Stimulated activated naive CD8-positive, alpha-beta T cell treated with anti-CD3 and anti-CD28 coated beads, Interleukin-15, Interleukin-2, amounts not matched to agents 100 ng/mL and 50 ng/mL, for 24 hours (primary cell): ENCODE measurements around the gene PDGFD.

Experiments
- H3K27ac Mint-ChIP-seq: one replicate; pipeline ENCODE4 v1.8.0; 2021; ENCODE audit warnings: mild to moderate bottlenecking, mixed read lengths
- H3K27me3 Mint-ChIP-seq: one replicate; pipeline ENCODE4 v1.8.0; 2021; ENCODE audit warnings: mixed read lengths
- H3K36me3 Mint-ChIP-seq: one replicate; pipeline ENCODE4 v1.8.0; 2021; ENCODE audit warnings: low read depth, mixed read lengths
- H3K4me1 Mint-ChIP-seq: one replicate; pipeline ENCODE4 v1.8.0; 2021; ENCODE audit warnings: low read depth, mixed read lengths
- H3K4me3 Mint-ChIP-seq: one replicate; pipeline ENCODE4 v1.8.0; 2021; ENCODE audit warnings: mild to moderate bottlenecking, mixed read lengths
- H3K9me3 Mint-ChIP-seq: one replicate; pipeline ENCODE4 v1.8.0; 2021; ENCODE audit warnings: mixed read lengths

The PDGFD gene

GRCh38 chr11:104154296-104154695, 9.7 kb downstream of the PDGFD start:
- Mint-ChIP-seq H3K27ac (no peak overlapping the region), H3K9me3 (no peaks in the 10 kb centered on the region), H3K36me3 (no peaks in the 10 kb centered on the region), H3K4me3 (no peak overlapping the region), H3K4me1 (no peaks in the 10 kb centered on the region), H3K27me3 (no peaks in the 10 kb centered on the region)

GRCh38 chr11:104152941-104153505, 10.9 kb downstream of the PDGFD start:
- no peaks in the 10 kb centered on the region for H3K4me1 Mint-ChIP-seq
- no peaks in the 10 kb centered on the region for H3K27me3 Mint-ChIP-seq
- H3K4me3 Mint-ChIP-seq = no peak overlapping the region
- H3K9me3 Mint-ChIP-seq = no peaks in the 10 kb centered on the region
- H3K27ac Mint-ChIP-seq = no peak overlapping the region
- no peaks in the 10 kb centered on the region for H3K36me3 Mint-ChIP-seq

- H3K4me3 Mint-ChIP-seq = no peak overlapping the region
- no peaks in the 10 kb centered on the region for H3K4me1 Mint-ChIP-seq
- H3K27ac Mint-ChIP-seq = no peak overlapping the region
- H3K27me3 Mint-ChIP-seq = no peaks in the 10 kb centered on the region
- H3K9me3 Mint-ChIP-seq = no peaks in the 10 kb centered on the region
- no peaks in the 10 kb centered on the region for H3K36me3 Mint-ChIP-seq
Observed at GRCh38 chr11:104151404-104152204, 12.3 kb downstream of the PDGFD start.

- H3K4me3 Mint-ChIP-seq = no peak overlapping the region
- H3K27ac Mint-ChIP-seq = no peak overlapping the region
- no peaks in the 10 kb centered on the region for H3K27me3 Mint-ChIP-seq
- H3K4me1 Mint-ChIP-seq = no peaks in the 10 kb centered on the region
- no peaks in the 10 kb centered on the region for H3K36me3 Mint-ChIP-seq
- H3K9me3 Mint-ChIP-seq = no peaks in the 10 kb centered on the region
Observed at GRCh38 chr11:104148706-104149105, 15.2 kb downstream of the PDGFD start.

- H3K4me1 Mint-ChIP-seq = no peaks in the 10 kb centered on the region
- H3K27me3 Mint-ChIP-seq = no peaks in the 10 kb centered on the region
- no peaks in the 10 kb centered on the region for H3K36me3 Mint-ChIP-seq
- H3K4me3 Mint-ChIP-seq = no peak overlapping the region
- H3K9me3 Mint-ChIP-seq = no peaks in the 10 kb centered on the region
- H3K27ac Mint-ChIP-seq = no peak overlapping the region
Observed at GRCh38 chr11:104148074-104148473, 15.9 kb downstream of the PDGFD start.

- H3K4me3 Mint-ChIP-seq = no peak overlapping the region
- H3K27ac Mint-ChIP-seq = no peak overlapping the region
- H3K9me3 Mint-ChIP-seq = no peaks in the 10 kb centered on the region
- no peaks in the 10 kb centered on the region for H3K36me3 Mint-ChIP-seq
- no peaks in the 10 kb centered on the region for H3K4me1 Mint-ChIP-seq
- no peaks in the 10 kb centered on the region for H3K27me3 Mint-ChIP-seq
Observed at GRCh38 chr11:104146943-104147342, 17.0 kb downstream of the PDGFD start.

- no peaks in the 10 kb centered on the region for H3K36me3 Mint-ChIP-seq
- H3K27ac Mint-ChIP-seq = no peak overlapping the region
- no peaks in the 10 kb centered on the region for H3K9me3 Mint-ChIP-seq
- H3K27me3 Mint-ChIP-seq = no peaks in the 10 kb centered on the region
- H3K4me3 Mint-ChIP-seq = no peak overlapping the region
- H3K4me1 Mint-ChIP-seq = no peaks in the 10 kb centered on the region
Observed at GRCh38 chr11:104146421-104146820, 17.5 kb downstream of the PDGFD start.

GRCh38 chr11:104145062-104145461, 18.9 kb downstream of the PDGFD start:
- Mint-ChIP-seq H3K27me3 (no peaks in the 10 kb centered on the region), H3K4me3 (no peak overlapping the region), H3K36me3 (no peaks in the 10 kb centered on the region), H3K27ac (no peak overlapping the region), H3K9me3 (no peaks in the 10 kb centered on the region), H3K4me1 (no peaks in the 10 kb centered on the region)

GRCh38 chr11:104142698-104143097, 21.2 kb downstream of the PDGFD start:
- Mint-ChIP-seq H3K9me3 (no peaks in the 10 kb centered on the region), H3K4me1 (no peaks in the 10 kb centered on the region), H3K4me3 (no peak overlapping the region), H3K27ac (no peak overlapping the region), H3K36me3 (no peaks in the 10 kb centered on the region), H3K27me3 (no peaks in the 10 kb centered on the region)

- Mint-ChIP-seq H3K9me3 (no peaks in the 10 kb centered on the region), H3K4me1 (no peaks in the 10 kb centered on the region), H3K4me3 (no peak overlapping the region), H3K27ac (no peak overlapping the region), H3K27me3 (peaks cover 3% of the 10 kb centered on the region), H3K36me3 (no peaks in the 10 kb centered on the region)
Observed at GRCh38 chr11:104136861-104137260, 27.1 kb downstream of the PDGFD start.

- Mint-ChIP-seq H3K4me3 (no peak overlapping the region), H3K4me1 (no peaks in the 10 kb centered on the region), H3K9me3 (no peaks in the 10 kb centered on the region)
Observed at GRCh38 chr11:104134745-104135144, 29.2 kb downstream of the PDGFD start.

GRCh38 chr11:104130161-104130560, 33.8 kb downstream of the PDGFD start:
- Mint-ChIP-seq H3K4me3 (no peak overlapping the region), H3K9me3 (no peaks in the 10 kb centered on the region), H3K36me3 (no peaks in the 10 kb centered on the region), H3K4me1 (no peaks in the 10 kb centered on the region), H3K27ac (no peak overlapping the region), H3K27me3 (peaks cover under 1% of the 10 kb centered on the region)

More at GRCh38 chr11:104134745-104135144, 29.2 kb downstream of the PDGFD start:
- peaks cover 3% of the 10 kb centered on the region for H3K27me3 Mint-ChIP-seq
- no peaks in the 10 kb centered on the region for H3K36me3 Mint-ChIP-seq
- H3K27ac Mint-ChIP-seq = no peak overlapping the region

GRCh38 chr11:104129145-104129544, 34.8 kb downstream of the PDGFD start:
- Mint-ChIP-seq H3K4me3 (no peak overlapping the region), H3K36me3 (no peaks in the 10 kb centered on the region), H3K9me3 (no peaks in the 10 kb centered on the region), H3K27me3 (no peaks in the 10 kb centered on the region), H3K27ac (no peak overlapping the region), H3K4me1 (no peaks in the 10 kb centered on the region)

GRCh38 chr11:104127828-104128227, 36.1 kb downstream of the PDGFD start:
- Mint-ChIP-seq H3K27me3 (no peaks in the 10 kb centered on the region), H3K9me3 (no peaks in the 10 kb centered on the region), H3K4me1 (no peaks in the 10 kb centered on the region), H3K36me3 (no peaks in the 10 kb centered on the region), H3K4me3 (no peak overlapping the region), H3K27ac (no peak overlapping the region)

GRCh38 chr11:104126464-104126863, 37.5 kb downstream of the PDGFD start:
- no peak overlapping the region for H3K27ac Mint-ChIP-seq
- no peaks in the 10 kb centered on the region for H3K27me3 Mint-ChIP-seq
- H3K9me3 Mint-ChIP-seq = no peaks in the 10 kb centered on the region
- no peaks in the 10 kb centered on the region for H3K4me1 Mint-ChIP-seq
- H3K4me3 Mint-ChIP-seq = no peak overlapping the region
- H3K36me3 Mint-ChIP-seq = no peaks in the 10 kb centered on the region

- H3K36me3 Mint-ChIP-seq = no peaks in the 10 kb centered on the region
- H3K9me3 Mint-ChIP-seq = no peaks in the 10 kb centered on the region
- no peak overlapping the region for H3K27ac Mint-ChIP-seq
- H3K4me3 Mint-ChIP-seq = no peak overlapping the region
- H3K27me3 Mint-ChIP-seq = no peaks in the 10 kb centered on the region
- no peaks in the 10 kb centered on the region for H3K4me1 Mint-ChIP-seq
Observed at GRCh38 chr11:104124979-104125378, 39.0 kb downstream of the PDGFD start.
